T1000 (cell line): ENCODE measurements around the gene ZCWPW1.
"Not testable (repeated sequence)": the region's sequence is repeated elsewhere in the genome, so short reads cannot be mapped to it uniquely, and the experiment has no call there.

Experiments used
- DNase-seq: peaks from one replicate; lab custom pipeline; 2025; ENCODE audit warnings: mixed read lengths; lab: John Stamatoyannopoulos, UW

ZCWPW1 gene

DNA sequence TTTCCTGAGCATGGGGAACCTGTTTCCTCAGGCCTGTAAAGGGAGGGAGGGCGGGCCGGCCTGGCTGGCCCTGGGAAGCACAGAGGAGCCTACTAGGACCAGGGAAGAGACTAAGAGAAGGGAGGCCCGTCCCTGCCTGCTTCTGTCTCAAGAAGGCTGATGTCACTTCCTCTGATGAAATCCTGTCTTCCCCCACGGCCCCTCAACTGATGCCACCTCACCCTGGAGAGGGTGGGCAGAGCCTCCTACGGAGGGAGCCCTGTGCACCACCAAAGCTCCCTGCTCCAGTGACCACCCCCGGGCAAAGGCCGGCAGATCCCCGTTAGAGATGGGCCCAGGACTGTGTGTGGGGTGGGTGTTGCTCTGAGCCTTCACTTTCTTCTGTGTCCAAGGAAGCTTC, 56.2 kb downstream of the ZCWPW1 start:
- no peak for DNase-seq

DNA sequence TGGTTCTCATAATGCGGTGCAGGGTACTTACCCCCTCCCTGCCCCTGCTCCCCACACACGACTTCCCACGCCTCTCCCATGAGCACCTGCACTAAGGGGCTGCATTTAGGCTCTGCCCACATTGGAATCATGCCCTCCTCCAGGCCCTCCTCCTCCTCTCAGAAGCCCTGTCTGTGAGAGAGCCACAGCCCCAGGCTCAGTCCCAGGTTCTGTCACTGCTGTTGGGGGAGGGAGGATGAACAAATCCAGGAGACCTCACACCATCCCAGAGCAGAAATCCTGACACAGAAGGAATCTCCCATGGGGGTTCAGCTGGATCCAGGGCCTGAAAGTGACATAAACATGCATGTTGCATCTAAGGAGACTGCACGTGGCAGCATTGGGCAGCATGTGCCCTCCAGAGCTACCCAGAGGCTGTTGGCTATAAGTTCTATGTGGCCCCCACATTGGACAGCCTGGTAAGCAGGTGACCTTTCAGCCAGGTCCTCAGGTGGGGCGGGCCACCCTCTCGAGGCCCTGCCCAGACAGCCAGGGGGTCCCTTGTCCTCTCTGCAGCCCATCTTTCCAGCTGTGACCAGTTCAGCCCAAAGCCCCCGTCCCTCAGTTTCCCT, 56.8 kb downstream of the ZCWPW1 start:
- DNase-seq = no peak

DNA sequence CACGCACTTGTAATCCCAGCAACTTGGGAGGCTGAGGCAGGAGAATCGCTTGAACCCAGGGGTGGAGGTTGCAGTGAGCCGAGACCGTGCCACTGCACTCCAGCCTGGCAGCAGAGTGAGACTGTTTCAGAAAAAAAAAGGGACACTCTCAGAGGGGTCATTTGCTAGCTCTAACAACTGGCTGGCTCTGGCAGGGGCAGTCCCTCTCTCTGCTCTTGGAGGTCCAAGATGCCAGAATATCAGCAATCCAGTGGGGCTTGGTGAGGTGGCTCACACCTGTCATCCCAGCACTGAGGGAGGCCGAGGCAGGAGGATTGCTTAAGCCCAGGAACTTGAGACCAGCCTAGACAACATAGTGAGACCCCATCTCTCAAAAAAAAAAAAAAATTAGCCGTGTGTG, 57.8 kb downstream of the ZCWPW1 start:
- DNase-seq = no peak

DNA sequence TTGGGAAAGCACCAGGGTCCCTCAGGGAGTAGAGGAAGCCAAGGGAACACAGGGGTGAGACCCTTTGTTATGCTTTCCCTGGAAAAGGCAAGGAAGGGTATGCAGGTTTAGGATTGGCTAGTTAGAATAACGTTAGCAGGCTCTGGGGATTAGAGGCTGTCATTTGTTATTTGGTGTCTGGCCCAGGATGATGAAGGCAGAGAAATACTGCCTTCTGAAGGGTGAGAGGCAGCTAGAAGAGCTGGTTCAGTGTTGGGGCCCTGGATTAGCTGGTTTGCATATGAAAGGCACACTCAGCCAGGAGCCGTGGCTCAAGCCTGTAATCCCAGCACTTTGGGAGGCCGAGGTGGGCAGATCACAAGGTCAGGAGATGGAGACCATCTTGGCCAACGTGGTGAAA, 58.2 kb downstream of the ZCWPW1 start:
- no peak for DNase-seq

DNA sequence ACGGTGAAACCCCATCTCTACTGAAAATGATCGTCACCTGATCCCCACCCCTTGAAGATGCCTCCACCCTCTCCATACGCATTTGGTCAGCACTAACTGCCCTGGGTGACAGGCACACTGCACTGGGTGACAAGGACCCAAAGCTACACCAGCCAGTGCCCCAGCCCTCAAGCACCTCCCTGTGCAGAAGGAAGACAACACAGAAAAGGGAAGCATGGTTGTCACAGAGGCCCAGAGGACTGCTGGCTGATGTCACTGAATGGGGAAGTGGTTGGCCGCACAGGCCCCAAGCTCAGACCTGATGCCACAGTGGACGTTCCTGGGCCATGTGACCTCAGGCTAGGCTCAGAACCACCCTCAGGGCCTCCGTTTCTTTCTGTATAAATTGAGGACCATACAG, 59.4 kb downstream of the ZCWPW1 start:
- no peak for DNase-seq

DNA sequence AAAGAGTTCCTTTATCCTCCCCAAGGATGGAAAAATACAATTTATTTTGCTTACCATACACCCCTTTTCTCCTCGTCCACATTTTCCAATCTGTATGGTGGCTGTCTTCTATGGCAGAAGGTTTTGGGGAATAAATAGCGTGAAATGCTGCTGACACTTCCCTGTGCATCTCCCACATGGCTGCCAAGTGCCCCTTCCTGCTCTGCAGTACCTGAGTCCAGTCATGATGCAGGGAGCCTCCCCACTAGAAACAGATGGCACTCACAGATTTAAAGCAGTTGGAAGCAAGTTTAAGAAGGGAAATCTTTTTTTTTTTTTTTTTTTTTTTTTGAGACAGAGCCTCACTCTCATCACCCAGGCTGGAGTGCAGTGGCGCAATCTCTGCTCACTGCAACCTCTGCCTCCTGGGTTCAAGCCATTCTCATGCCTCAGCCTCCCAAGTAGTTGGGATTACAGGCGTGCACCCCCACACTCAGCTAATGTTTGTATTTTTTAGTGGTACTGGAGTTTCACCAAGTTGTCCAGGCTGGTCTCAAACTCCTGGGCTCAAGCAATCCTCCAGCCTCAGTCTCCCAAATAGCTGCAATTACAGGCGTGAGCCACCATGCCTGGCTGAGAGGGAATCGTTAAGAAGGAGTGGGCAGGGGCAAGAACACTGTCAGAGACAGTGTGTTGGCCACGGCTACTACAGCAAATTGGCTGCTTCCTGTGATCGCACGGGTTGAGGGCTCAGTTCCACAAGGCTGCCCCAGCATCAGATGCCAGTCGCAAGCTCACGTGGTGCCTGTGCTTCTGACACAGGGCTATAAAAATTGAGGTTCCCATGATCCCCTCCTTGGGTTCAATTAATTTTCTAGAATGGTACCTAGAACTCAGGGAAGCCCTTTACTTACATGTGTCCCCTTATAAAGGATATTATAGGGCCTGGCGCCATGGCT, 60.6 kb downstream of the ZCWPW1 start:
- no peak for DNase-seq

DNA sequence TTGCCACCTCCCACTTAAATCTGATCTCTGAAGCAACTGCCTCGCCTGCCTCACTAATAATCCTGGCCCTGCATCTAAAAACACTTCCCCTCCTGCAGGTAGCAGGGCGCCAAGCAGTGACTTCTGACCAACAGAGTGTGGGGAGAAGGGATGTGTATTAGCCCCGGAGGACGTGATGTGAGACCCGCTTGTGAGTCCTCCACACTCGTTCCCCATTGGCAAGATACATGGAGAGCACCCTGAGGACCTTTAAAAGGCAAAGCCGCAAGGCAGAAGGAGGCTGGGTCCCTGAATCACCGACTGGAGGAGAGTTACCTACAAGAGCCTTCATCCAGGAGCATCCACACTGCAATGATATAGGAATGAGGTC, 61.3 kb downstream of the ZCWPW1 start:
- no peak for DNase-seq

DNA sequence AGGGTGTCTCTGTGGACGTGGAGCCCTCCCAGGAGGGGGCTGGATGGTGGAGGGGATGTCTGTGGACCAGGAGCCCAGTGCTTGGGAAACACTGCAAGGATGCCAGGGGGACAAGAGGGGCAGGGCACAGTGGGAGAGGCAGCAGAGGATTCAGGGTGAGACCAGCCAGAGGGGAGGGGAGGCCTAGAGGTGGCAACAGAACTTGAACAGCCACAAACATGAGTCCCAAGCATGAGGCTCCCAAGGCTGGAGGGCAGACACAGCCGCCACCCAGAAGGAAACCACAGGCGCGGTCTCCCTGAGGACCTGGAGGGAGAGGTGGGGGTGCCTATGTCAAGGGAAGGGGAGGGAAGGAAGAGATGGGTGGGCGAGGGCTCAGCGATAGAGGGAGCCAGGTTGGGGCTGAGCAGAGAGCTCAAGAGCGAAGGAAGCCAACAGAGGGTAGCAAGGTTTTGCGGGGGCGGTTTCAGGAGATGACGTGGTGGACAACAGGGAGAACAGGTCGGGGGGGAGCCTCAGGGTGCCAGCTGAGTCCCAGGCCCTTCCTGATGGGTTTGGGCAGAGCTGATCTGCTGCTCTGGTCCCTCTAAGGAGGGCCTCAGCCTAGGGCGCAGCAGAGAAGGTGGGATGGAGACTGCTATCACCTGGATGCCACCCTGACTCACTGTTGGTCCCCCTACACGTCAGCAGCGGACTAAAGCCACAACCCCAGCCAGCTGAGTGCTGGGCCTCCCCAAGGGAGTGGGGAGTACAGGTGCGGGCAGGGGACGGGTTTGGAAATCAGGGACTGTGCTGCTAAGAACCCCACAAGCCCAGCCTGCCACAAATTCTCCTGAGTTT, 61.9 kb downstream of the ZCWPW1 start:
- DNase-seq = no peak

DNA sequence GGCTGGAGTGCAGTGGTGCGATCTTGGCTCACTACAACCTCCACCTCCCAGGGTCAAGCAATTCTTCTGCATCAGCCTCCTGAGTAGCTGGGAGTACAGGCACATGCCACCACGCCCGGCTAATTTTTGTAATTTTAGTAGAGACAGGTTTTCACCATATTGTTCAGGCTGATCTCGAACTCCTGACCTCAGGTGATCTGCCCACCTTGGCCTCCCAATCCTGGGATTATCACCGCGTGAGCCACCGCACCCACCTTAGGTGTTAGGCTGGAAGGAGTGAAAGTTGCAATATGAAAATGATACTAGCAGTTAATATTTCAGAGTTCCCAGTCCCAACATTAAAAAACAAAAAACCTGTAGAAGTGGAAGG, 62.5 kb downstream of the ZCWPW1 start:
- not testable (repeated sequence) for DNase-seq

DNA sequence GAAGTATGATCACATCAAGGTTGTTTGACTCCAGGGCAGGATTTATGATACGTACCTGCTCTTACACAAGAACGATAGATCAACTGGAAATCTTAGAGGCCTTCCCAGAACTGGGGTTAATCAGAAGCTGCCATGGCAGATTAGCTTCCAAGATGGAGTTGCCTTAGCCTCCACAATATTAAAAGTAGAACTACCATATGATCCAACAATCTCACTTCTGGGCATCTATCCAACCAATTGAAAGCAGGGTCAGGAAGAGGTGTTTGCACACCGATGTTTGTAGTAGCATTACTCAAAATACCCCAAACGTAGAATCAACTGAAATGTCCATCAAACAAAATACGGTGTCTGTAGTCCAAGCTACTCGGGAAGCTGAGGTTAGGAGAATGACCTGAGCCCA, 64.0 kb downstream of the ZCWPW1 start:
- no peak for DNase-seq

DNA sequence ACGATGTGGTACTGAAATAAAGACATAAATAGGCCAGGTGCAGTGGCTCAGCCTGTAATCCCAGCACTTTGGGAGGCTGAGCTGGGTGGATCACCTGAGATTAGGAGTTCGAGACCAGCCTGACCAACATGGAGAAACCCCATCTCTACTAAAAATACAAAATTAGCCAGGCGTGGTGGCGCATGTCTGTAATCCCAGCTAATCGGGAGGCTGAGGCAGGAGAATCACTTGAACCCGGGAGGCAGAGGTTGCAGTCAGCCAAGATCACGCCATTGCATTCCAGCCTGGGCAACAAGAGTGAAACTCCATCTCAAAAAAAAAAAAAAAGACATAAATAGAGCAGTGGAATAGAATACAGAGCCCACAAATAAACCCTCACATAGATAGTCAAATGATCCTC, 64.7 kb downstream of the ZCWPW1 start:
- not testable (repeated sequence) for DNase-seq

DNA sequence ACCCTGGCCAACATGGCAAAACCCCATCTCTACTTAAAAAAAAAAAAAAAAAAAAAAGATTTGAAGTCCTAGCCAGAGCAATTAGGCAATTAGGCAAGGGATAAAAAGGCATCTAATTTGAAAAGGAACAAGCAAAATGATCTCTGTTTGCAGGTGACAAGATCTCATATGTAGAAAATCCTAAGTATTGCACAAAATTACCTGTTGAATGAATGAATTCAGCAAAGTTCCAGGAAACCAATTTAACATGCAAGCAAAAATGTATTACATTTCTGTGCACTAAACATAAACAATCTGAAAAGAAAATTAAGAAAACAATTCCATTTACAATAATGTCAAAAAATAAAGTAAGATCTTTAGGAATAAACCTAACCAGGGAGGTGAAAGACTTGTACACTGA, 65.4 kb downstream of the ZCWPW1 start:
- DNase-seq = no peak

DNA sequence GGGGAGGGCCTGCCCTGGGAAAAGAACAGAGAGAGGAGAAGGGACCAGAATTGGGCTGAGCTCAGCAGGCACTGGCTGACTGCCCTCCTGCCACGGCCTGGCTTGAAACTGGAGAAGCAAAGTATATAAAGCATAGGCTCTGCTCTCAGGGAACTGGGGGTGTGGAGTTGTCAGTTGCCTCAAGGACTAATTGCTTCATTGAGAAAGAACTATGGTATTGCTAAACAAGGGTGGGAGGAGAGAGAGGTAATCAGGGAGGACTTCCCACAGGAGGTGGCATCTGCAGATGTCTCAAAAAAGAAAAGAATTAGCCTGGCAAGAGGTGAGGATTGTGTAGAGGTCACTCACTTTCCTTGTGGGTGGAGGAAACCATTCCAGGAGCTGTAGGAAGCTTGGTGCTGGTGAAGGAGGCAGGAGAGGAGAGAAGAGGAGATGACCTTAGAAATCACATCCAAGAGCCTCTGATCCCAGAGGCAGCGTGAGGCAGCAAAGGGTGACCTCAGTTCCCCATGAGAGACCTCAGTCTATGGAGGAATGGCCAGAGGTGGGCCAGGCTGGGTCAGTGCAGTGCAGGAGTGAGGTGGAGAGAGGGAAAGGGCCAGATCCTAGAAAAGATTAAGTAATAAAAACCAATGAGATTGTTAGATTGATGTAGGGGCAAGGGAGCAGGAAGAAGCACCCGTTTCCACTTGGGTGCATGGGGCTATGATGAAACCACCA, 68.2 kb downstream of the ZCWPW1 start:
- DNase-seq = no peak

DNA sequence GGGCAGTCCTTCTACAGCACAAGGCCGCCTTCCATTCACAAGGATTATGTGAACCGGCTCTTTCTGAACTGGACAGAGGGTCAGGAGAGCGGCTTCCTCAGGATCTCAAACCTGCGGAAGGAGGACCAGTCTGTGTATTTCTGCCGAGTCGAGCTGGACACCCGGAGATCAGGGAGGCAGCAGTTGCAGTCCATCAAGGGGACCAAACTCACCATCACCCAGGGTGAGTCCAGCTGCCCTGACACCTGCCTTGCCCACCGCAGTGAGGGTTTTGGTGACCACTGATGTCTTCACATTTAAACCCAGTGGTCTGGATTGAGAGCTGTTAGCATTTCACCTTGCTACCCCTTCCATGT, 69.7 kb downstream of the ZCWPW1 start:
- DNase-seq = no peak

DNA sequence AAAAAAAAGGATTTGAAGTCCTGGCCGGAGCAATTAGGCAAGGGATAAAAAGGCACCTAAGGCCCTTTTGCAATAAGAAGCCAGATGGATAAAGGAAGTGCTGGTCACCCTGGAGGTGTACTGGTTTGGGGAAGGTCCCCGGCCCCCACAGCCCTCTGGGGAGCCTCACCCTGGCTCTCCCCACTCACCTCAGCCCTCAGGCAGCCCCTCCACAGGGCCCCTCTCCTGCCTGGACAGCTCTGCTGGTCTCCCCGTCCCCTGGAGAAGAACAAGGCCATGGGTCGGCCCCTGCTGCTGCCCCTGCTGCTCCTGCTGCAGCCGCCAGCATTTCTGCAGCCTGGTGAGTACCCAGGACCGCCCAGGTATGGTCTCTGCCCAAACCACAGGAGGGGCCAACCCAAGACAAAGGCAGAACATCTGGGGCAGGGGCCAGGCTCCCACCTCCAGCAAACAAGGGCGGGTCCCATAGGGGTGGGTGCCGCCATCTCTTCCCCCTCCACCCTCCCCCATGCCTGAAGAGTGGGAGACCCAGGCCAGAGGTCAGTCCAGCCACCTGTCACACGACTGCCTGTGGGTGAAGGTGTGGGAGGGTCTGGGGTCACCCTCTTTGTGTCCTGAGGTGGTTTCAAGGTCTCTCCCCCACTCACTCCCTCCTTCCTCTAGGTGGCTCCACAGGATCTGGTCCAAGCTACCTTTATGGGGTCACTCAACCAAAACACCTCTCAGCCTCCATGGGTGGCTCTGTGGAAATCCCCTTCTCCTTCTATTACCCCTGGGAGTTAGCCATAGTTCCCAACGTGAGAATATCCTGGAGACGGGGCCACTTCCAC, 70.3 kb downstream of the ZCWPW1 start, which contains the start of gene PILRB:
TSS of gene PILRB (plus strand) at position 91 of the 830 bp plus-strand sequence. CDS start at position 277, 186 bp downstream.
- no peak for DNase-seq

DNA sequence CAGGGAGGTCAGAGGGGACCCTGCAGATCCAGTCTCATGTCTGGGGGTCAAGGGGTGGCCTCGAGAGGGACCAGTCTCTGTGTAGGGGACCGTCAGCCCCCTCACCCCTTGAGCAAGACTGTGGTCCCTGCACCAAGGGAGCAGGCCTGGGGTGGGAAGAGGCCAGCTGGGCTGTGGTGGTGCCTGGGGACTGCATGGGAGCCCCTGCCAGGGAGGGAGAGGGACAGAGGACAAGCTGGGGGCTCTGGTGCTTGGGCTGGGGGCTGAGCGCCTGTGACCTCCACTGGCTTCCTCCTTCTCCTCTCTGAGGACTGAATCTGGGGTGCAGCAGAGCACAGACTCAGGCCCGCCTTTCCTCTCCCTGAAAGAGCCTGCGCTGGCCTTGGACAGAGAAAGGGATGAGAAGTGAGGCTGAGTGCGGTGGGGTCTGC, 71.4 kb downstream of the ZCWPW1 start:
- no peak for DNase-seq

DNA sequence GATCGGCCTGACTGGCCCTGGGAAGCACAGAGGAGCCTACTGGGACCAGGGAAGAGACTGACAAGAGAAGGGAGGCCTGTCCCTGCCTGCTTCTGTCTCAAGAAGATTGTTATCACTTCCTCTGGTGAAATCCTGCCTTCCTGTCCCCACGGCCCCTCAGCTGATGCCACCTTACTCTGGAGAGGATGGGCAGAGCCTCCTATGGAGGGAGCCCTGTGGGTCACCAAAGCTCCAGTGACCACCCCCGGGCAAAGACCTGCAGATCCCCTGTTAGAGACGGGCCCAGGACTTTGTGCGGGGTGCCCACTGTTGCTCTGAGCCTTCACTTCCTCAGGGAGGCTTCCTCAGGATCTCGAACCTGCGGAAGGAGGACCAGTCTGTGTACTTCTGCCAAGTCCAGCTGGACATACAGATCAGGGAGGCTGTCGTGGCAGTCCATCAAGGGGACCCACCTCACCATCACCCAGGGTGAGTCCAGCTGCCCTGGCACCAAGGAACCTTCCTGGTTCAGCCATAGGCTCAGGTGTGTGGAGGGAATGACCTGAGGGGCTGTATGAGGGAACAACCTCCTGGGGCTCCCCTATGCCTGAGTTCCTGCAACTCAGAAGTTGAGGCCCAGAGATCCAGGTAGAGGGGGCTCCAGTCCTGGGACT, 72.0 kb downstream of the ZCWPW1 start:
- no peak for DNase-seq

DNA sequence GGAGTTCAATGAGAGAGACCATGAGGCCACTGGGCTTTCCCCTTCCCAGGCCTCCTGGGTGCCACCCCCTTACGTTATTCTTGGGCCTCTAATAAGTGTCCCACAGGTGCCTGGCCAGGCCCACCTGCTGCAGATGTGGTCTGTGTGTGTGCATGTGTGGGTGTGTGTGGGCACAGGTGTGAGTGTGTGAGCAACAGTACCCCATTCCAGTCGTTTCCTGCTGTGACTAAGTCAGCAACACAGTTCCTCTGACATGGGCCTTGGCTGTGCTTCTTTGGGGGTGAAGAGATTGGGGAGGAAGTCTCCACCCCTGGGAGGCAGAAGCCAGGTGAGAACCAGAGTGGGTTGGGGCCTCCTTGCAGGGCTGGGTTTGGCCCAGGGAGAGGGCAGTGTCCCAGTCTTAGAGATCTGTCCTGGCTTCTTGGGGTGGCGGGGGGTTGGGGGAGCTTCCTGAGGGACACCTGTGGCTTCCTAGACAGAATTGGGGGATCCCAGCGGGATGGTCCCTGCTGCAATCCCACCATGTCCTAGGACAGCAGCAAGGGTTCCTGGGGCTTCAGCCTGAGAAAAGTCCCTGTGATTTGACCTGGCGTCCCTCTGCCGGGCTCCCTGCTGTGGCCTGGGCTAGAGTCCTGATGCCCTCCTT, 74.7 kb downstream of the ZCWPW1 start:
- DNase-seq = no peak

DNA sequence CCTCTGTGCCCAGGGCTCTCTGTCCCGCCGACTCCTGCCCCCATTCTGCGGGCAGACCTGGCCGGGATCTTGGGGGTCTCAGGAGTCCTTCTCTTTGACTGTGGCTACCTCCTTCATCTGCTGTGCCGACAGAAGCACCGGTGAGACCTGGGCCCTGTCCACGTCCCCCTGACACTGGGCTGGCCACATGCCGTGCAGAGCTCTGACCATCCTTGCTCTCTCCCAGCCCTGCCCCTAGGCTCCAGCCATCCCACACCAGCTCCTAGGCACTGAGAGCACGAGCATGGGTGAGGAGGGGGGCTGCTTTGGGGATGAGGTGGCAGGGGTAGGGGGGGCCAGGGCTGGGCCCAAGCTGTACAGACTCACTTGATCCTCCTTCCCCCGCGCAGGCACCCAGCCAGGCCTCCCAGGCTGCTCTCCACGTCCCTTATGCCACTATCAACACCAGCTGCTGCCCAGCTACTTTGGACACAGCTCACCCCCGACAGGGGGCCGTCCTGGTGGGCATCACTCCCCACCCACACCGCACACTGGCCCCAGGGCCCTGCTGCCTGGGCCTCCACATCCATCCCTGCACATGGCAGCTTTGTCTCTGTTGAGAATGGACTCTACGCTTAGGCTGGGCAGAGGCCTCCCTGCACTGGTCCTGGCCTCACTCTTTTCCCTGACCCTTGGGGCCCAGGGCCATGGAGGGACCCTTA, 75.4 kb downstream of the ZCWPW1 start:
- no peak for DNase-seq
